ENCODE data around the gene P2RX3. TPM values are rescaled to one million over a fixed set of nuclear protein-coding genes. Genes with fewer than 3 reads are reported as not detected.
A peak's percentile ranks its signal among the peaks of the same experiment; 100 is the strongest.

The P2RX3 gene
- total RNA-seq (not detected), polyA plus RNA-seq (ENCODE audit: insufficient read depth, low read depth, low replicate concordance) (not detected)
- long read RNA-seq, donor 1: 0 reads
- long read RNA-seq, donor 2: 0 reads
- long read RNA-seq, donor 3: 0 reads
- long read RNA-seq, donor 4: 0 reads
- long read RNA-seq, donor 5: 0 reads
- long read RNA-seq, donor 6: 0 reads
- long read RNA-seq, donor 7: 0 reads
- long read RNA-seq, donor 8, partial matches to known transcripts: 187 of 187 reads
- long read RNA-seq, donor 8, other reads (novel, unspliced or antisense): 0 of 187 reads
- long read RNA-seq, donor 9: 0 reads
- long read RNA-seq, donor 10: 0 reads

GRCh38 chr11:57338142-57338541 lies at the start of gene P2RX3:
Gene P2RX3, plus strand, starts transcription at chr11:57338352. Its CDS starts 199 bp downstream, at chr11:57338551.
- peak in 1 of 5 donors; percentile 48 for DNase-seq
- Histone ChIP-seq H3K9ac (ENCODE audit: low read length in 3 of 3) (no peak within 1 kb of the TSS), H3K4me3 (ENCODE audit: low read length in 3 of 3) (no peak within 1 kb of the TSS), H3K4me1 (ENCODE audit: control insufficient read depth in 2 of 3, insufficient read depth in 2 of 3, low read depth in 1 of 3, low read length in 3 of 3) (peaks cover 0 to 10% (median 8%) of the 10 kb centered on the region in 3 donors), H3K27ac (ENCODE audit: low read depth in 2 of 2, low read length in 2 of 2) (no peak within 1 kb of the TSS), H3K36me3 (ENCODE audit: control insufficient read depth in 2 of 3, insufficient read depth in 3 of 3, low read length in 3 of 3) (peaks cover 2 to 3% (median 2%) of the 10 kb centered on the region in 3 donors), H3K27me3 (ENCODE audit: control insufficient read depth, insufficient read depth, low read length) (no peaks in the 10 kb centered on the region), H3K9me3 (ENCODE audit: control insufficient read depth in 2 of 3, insufficient read depth in 1 of 3, low read length in 3 of 3) (no peaks in the 10 kb centered on the region)
- FAIRE-seq: no peak
- intact Hi-C loops (cut with DNase I): no loop called here
- TF ChIP-seq CTCF (IDR thresholded peaks at IDR 0.05; ENCODE audit: borderline replicate concordance, extremely low read depth, insufficient read depth): no peak

- Histone ChIP-seq H3K4me1 (ENCODE audit: control insufficient read depth in 2 of 3, insufficient read depth in 2 of 3, low read depth in 1 of 3, low read length in 3 of 3) (peaks cover 0 to 4% (median 2%) of the 10 kb centered on the region in 3 donors), H3K27me3 (ENCODE audit: control insufficient read depth, insufficient read depth, low read length) (no peaks in the 10 kb centered on the region), H3K36me3 (ENCODE audit: control insufficient read depth in 2 of 3, insufficient read depth in 3 of 3, low read length in 3 of 3) (no peaks in the 10 kb centered on the region), H3K4me3 (ENCODE audit: low read length in 3 of 3) (no peak overlapping the region), H3K9ac (ENCODE audit: low read length in 3 of 3) (no peak overlapping the region), H3K9me3 (ENCODE audit: control insufficient read depth in 2 of 3, insufficient read depth in 1 of 3, low read length in 3 of 3) (no peaks in the 10 kb centered on the region), H3K27ac (ENCODE audit: low read depth in 2 of 2, low read length in 2 of 2) (no peak overlapping the region)
- DNase-seq (peak in 3 of 5 donors; percentile 64 to 77 (median 67)), FAIRE-seq (no peak)
- TF ChIP-seq CTCF (IDR thresholded peaks at IDR 0.05; ENCODE audit: borderline replicate concordance, extremely low read depth, insufficient read depth): no peak
- intact Hi-C loops (cut with DNase I): no loop called here
Measured at GRCh38 chr11:57288771-57289579, 49.2 kb upstream of the P2RX3 start.

GRCh38 chr11:57290288-57290687 lies 47.9 kb upstream of the P2RX3 start:
- no peak for FAIRE-seq
- TF ChIP-seq CTCF (IDR thresholded peaks at IDR 0.05; ENCODE audit: borderline replicate concordance, extremely low read depth, insufficient read depth): no peak
- DNase-seq: no peak

More at GRCh38 chr11:57290288-57290687, 47.9 kb upstream of the P2RX3 start:
- no peak overlapping the region for H3K27ac ChIP-seq (ENCODE audit: low read depth in 2 of 2, low read length in 2 of 2)
- H3K4me1 ChIP-seq (ENCODE audit: control insufficient read depth in 2 of 3, insufficient read depth in 2 of 3, low read depth in 1 of 3, low read length in 3 of 3): peaks cover 2 to 9% (median 4%) of the 10 kb centered on the region in 3 donors
- no peak overlapping the region for H3K9ac ChIP-seq (ENCODE audit: low read length in 3 of 3)
- no peaks in the 10 kb centered on the region for H3K9me3 ChIP-seq (ENCODE audit: control insufficient read depth in 2 of 3, insufficient read depth in 1 of 3, low read length in 3 of 3)
- H3K27me3 ChIP-seq (ENCODE audit: control insufficient read depth, insufficient read depth, low read length): no peaks in the 10 kb centered on the region
- intact Hi-C loops (cut with DNase I): no loop called here
- no peaks in the 10 kb centered on the region for H3K36me3 ChIP-seq (ENCODE audit: control insufficient read depth in 2 of 3, insufficient read depth in 3 of 3, low read length in 3 of 3)
- H3K4me3 ChIP-seq (ENCODE audit: low read length in 3 of 3): no peak overlapping the region

All from kidney (tissue), 22 donors.